HG03354 (cell line): ENCODE results near the gene LRRC8D.
"Not testable (repeated sequence)": the region's sequence is repeated elsewhere in the genome, so short reads cannot be mapped to it uniquely, and the experiment has no call there.

ENCODE experiments used
- ATAC-seq: cut with Tn5 transposase; IDR thresholded peaks from one replicate; pipeline ENCODE4 v1.9.1; 2021; ENCODE audit warnings: mild to moderate bottlenecking; ENCODE audit not compliant: unreplicated experiment, poor library complexity, severe bottlenecking

The LRRC8D gene

DNA sequence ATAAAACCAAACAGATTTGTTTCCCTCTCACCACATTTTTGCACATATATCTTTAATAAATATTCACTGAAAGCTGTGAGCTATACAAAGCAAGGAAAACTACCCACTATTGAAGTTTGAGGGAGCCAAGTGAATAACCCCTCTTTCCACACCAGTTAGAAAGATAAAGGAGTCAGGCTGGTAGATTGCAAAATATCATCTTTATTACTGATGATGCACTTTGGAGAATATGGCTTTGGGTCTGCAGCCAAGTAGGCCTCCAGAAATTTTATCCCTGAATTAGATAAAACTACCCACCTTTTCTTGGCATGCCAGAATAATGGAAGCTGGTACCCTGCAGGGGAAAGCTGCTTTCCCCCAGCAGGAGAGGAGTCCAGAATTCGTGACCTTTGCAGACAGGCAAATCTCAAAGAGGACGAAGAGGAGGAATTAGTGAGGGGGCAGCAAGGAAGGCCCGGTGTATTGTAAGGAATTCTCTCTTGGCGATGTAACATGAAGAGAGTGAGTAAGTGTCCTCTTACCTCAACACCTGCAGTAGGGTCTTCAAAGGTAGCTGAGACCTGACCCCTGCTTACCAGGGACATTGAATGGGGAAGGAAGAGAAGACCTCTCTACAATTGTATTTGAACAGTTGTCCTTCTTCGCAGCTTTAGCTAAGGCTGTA, 84.7 kb downstream of the LRRC8D start:
- ATAC-seq: no peak

DNA sequence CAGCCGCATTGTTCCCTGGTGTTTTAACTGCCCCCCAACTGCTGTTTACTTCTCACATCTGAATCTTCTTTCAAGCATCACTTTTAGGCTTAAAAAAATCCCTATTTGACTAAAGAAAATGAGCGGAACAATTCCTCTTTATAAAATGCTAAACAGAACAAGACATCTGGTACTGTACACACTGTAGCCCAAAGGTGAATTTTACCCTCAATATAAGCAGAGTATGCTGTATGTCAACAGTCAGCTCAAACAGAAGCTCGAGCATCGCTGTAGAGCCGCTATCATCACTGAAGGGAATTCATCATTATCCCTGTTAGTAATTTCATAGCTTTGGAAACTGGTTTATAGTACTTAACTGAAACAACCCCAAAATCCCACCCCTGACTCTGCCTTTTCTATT, 85.3 kb downstream of the LRRC8D start:
- ATAC-seq: no peak

DNA sequence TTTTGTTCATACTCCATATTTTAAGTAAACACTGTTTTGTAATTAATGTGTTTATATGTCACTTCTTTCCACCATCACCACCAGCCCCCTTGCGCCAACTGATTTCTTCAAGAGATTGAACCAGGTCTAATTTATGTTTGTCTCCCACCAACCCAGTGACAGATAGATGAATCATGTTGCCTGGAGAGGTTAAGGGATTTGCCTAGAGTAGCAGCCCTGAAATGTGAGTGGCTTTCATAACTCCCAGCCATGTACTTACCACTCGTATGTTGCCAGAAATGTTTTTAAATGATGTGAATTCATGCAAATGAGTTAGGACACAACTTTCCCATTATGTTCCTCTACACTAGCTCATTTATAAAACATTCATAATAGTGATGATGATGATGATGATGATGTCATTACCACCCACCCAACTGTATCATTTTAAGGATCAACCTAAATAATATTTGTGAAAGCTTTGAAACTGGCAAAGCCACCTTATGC, 86.9 kb downstream of the LRRC8D start:
- ATAC-seq: no peak

DNA sequence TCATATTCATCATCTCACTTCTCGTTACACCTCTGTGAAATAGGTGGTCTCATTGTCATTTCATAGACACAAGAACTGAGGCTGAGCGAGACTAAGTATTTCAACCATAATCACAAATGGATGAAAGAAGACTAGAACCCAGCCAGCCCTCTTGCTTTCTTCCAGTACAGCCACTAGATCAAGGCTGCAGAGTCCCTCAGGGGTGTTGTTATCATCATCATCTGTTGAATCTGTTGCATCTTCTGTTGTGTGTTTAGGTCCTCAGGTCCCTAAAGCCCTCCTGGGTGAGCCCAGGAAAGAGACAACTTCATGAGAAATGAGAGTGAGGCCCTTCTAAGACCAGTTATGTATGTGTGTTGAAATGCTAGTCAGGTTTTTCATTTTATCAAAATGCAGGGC, 87.4 kb downstream of the LRRC8D start:
- no peak for ATAC-seq

DNA sequence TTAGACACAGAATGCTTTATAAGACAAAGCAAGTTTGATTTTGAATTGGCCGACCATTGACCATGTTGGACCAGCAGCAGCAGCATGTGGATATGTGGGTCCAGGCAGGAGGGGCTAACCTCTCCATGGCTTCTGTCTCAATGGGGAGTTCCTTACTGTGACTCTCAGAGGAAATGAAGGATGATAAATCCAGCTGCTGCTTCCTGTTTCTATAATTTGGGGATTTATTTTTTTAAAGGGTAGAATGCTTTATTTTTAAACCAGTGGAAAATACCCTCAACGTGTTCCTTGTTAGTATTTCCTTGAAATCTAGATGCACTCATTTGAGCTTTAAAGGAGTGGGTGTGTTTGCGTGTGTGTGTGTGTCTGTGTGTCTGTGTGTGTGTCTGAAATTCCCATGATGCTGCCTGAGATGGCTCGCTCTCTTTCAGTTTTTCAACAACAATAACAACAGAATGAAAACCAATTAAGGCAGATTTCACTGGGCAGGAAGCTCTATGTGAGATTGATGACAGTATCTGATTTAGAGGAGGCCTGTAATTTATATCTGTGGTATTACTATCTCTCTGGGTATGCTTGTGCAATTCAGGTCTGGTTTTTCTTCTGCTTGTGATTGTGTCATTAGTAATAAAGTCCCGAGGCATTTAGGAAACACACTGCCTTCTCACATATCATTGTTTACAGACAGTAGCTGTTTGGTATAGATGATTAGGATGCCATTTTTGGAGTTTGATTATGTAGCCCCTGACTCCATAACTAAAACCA, 88.0 kb downstream of the LRRC8D start:
- ATAC-seq: no peak

DNA sequence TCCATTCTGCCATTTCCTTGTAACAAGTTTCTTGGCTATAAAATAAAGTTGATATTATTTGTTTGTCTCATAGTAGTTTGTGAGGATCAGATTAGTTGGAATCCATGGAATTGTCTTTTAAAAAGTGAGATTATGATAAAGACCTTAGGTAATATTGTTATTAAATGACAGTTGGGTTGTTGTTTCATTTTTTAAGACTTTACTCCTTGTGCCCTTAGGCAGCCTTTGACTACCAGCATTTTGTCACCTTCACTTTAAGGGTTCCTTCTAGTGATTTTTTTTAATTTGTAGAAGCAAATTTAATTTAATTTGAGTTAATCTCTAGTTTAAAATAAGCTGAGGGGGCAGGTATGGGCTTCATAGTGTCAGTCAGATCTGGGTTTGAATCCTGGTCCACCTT, 89.4 kb downstream of the LRRC8D start:
- no peak for ATAC-seq

DNA sequence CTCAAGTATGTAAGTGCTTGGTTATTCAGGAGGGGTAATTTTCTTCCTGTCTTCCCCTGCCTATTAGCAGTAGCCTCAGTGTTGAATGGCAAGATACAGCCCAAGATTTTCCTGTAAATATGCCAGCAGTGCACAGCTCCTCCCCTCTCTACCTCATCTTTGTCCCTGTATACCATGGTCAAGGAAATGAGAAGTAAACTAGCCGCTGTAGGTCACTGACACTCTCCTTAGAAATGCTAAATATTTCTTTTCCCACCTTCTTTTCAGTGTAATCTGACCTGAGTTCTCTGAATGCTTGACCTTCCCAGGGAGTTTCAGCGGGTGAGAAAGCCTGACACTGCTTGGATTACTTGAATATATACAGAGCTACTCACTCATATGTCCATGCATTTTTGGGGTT, 89.9 kb downstream of the LRRC8D start:
- ATAC-seq: no peak

DNA sequence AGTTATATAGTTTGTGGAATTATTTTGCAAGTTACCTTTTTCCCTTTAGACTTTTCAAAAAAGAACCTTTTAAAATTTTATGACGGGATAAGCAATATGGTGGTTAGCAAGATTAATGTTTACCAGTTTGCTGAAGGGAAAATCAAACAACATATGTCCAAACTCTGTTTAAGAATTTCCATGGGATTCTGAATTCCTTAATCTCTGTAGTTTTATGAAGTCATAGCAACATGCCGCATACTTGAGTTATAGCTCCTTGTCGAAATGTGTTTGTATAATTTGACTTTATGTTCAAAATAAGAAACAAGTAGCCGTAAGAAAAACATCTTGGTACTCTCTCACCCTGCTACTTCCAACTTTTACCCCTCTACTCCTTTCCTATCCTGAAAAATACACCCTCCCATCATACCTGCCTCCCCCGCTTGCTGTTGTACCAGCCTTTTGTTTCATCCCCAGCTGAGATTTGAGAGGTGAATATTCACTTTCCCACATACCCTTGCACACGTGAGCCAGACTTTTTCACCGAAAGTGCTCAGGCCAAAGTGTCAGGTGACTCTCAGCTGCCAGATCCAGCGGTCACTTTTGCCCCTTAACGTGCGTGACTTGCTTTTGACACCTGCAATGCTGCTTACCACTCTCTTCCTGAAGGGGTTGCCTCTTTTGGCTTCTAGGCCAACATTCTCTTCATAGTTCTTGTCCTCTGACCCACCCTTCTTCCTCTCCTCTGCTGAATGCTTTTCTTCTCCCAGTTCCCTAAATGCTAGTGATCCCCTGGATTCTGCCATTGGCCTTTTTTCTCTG, 90.6 kb downstream of the LRRC8D start:
- no peak for ATAC-seq

DNA sequence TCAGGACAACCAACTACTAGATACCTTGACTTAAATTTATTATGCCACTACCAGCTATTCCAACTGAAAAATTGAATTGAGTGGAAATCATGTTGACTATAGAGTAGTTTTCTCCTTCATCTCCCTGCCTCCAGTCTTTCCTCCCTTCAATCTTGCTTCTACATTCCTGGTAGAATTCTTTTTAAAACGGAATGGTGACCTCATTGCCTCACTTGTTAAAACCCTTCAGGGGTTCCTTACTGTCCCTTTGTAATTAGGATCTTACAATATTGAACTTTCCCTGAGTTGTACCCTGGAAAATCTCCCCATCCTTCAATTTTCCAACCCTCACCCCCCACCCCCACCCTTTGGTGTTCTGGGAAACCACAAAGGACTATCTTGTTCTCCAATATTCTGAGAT, 91.2 kb downstream of the LRRC8D start:
- ATAC-seq: no peak

DNA sequence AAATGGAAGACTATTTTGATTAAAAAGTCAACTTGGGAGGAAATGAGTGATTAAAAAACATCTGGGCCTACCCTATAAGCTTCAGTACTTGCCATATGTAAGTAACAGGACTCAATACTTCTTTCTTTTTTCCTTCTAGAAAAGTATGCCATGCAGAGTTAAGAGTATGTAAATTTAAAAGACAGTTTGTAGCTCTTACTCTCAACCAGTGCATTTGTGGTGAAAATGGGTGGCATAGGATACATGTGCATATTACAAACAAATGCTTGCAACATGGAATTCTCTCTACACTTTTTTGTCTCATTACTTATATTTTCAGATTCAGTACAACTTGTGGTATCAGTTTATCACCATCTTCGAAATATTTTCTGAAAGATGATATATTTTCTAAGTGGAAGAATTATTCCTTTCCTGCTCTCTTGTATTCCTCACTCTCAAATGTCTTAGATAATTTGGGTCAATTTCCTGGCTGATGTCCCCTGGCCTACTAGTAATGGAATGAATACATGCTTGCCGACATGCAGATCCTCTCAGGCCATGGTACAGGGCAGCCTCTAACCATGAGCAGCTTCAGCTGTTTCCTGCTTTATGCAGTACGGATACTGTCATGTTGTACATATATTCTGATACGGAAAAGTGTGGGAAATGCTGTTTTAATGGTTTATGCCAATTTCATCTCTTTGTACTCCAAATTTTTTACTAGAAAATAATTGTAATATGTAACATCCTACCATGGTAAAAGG, 92.7 kb downstream of the LRRC8D start:
- ATAC-seq: no peak

DNA sequence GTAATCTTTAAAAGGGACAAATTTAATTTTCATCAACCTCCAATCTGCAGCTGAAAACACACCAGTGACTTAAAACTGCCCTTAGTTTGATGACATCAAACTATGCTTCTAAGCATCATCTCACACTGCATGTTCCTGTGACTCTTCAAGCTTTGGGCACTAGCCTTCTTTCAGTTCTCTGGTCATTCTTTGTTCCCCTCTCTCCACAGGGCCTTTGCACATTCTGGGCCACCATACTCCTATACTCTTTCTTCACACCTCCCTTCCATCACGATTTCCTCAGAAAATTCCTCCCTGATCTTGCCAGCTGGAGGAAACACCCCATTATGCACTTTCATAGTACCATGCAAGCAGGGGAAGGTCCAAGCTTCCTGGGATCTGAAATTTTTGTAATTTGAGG, 96.5 kb downstream of the LRRC8D start:
- no peak for ATAC-seq

DNA sequence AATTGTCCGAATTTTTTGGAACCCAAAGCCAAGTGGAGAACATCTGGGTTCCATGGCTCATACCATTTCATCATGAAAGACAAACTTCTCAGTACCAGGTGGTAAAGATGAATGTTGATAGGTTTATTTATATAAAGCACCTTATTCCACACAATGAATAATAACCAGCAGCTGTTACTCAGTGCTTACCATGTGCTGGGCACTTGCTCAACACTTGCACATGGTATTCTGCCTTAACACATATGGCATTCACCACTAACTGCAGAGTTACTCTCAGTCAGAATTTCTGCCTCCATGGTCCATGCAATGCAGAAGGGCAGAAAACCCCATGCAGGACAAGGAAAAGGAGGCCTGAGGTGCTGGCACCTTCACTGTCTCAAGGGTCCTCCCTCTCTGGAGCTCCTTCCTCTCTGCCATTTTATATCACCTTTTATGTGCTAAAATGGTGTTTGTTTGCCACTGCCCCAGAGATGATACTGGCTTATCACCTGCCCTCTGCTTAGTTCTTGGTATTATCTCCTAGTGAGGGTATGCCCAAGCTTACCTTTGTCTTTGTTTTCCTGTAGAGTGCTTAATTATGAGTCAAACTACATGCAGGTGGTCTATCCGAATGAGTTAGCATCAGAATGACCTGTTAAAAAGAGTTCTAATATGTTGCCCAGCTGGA, 97.4 kb downstream of the LRRC8D start:
- ATAC-seq: no peak

DNA sequence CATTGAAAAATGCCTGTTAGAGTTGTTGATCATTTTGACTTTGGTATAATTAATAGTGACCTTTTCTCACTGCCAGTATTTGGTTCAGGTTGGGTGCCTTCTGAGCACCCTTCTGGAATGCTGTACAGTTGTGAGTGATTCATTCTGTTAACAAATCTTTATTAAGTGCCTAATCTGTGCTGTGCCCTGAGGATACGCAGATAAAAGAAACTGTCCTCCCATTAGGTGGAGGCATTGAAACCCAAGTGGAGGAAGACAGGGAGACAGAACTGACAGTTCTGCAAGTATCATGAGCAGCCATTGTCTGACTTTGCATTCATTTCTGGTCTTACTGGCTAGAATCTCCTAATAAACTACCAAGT, 97.9 kb downstream of the LRRC8D start:
- ATAC-seq: no peak

DNA sequence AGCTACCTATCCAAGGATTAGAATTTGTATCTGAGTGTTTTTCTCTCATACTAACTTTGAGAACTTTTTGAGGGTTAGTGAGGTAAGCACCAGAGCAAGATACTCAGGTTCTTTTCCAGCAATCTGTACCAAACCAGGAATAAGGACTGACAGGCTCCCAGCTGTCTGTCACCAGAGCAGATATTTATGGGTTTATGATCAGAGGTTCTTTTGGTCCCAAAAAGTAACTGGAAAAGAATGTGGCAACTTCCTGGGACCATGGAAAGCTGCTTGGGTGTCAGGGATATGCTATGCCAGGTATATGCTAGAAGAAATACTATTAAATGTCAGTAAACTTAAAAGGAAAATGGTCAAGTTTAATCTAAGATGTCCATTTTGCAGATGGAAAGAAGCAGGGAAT, 98.3 kb downstream of the LRRC8D start:
- ATAC-seq: no peak

DNA sequence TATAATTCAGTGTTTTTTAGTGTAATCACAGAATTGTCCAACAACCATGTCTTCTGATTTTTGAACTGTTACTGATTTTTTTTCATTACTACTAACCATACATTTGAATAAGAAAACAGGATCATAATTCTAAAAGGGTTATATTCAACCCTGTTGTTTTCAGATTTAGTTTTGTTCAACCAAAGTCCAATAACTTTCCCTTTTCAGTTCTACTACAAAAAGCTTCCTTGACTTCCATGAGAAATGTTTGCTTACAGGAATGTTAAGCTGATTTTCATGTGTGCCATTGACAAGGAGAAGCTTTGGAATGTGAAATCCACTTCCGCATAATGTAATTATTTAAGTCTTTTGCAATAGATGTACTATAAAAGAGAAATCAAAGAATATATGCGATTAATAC, 102.1 kb downstream of the LRRC8D start:
- no peak for ATAC-seq

DNA sequence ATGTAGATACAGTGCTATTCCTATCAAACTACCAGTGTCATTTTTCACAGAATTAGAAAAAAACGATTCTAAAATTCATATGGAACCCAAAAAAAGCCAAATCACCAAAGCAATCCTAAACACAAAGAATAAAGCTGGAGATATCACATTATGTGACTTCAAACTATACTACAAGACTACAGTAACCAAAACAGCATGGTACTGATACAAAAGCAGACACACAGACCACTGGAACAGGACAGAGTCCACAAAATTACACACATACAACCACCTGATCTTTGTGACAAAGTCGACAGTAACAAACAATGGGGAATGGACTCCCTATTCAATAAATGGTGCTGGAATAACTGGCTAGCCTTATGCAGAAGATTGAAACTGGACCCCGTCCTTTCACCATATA, 102.7 kb downstream of the LRRC8D start:
- ATAC-seq: no peak

DNA sequence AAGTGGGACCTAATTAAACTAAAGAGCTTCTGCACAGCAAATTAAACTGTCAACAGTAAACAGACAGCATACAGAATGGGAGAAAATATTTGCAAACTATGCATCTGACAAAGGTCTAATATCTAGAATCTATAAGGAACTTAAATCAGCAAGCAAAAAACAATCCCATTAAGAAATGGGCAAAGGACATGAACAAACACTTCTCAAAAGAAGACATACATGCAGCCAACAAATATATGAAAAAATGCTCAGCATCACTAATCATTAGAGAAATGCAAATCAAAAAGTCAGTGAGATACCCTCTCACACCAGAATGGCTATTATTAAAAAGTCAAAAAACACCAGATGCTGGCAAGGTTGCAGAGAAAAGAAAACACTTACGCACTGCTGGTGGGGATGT, 103.2 kb downstream of the LRRC8D start:
- not testable (repeated sequence) for ATAC-seq

DNA sequence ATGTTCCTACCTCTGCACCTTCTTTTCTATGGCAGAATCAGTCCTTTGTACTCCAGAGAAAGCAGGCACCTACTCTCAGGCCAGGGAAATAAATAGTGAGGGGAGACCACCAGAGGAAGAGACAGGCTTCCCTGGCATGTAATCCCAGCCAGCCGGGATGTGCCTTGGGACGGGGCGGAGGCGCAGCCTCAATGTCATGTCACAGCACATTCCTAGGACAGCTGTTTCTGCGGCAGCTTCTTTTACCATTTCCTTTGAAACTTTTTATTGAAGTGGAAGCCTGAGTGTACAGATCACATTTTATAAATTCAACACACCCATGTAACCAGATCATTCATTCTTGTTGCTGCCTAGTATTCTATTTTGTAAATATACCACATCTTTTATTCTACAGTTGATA, 106.2 kb downstream of the LRRC8D start:
- no peak for ATAC-seq

DNA sequence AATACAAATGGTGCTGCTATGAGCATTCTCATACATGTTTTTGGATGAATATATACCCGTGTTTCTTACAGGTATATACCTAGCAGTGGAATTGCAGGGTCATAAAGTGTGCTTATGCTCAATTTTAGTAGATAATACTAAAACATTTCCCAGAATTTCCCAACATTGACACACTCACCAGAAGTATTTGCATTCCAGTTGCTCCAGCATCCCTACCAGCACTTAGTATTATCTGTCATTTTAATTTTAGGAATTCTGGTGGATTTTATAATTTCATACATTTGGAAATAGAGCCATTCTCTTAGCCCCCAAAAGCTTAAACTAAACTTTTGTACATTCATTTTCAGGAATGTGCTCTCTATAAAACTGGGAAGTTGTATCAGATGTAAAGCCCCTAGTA, 106.6 kb downstream of the LRRC8D start:
- ATAC-seq: no peak

DNA sequence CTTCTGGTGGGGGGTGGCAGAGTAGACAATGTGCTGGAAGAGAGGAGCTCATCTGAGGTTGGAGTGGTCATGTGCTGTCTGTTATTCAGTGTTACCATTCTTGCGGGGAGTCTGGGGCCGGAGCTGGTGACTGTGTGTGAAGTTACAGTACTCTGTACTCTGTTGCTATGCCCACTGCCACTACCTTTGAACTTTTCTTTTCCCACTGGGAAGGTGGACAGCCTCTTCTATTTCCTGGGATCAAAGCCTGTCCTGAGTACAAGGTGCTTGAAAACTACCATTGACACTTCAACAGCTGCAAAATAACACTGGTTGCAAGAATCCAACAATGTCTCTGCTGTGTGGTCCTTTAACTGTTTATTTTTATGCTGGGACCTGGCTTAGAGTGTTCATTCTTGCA, 107.7 kb downstream of the LRRC8D start:
- ATAC-seq: no peak
